ENCODE data around the gene OR4D9. TPM values are rescaled to one million over a fixed set of nuclear protein-coding genes. Genes with fewer than 3 reads are reported as not detected.

The OR4D9 gene
- polyA plus RNA-seq, 1 of the 3 experiments (the other 2 are of a cell fraction) = not detected

- peak; percentile 92 for TF ChIP-seq TEAD4 (IDR thresholded peaks at IDR 0.05; ENCODE audit: borderline replicate concordance, insufficient read depth)
- 0 out of 2 replicates have a peak, but pooled peaks have one; percentile 25 for TF ChIP-seq GABPA (IDR thresholded peaks at IDR 0.05; ENCODE audit: low read depth)
- TF ChIP-seq, protein P1, sequence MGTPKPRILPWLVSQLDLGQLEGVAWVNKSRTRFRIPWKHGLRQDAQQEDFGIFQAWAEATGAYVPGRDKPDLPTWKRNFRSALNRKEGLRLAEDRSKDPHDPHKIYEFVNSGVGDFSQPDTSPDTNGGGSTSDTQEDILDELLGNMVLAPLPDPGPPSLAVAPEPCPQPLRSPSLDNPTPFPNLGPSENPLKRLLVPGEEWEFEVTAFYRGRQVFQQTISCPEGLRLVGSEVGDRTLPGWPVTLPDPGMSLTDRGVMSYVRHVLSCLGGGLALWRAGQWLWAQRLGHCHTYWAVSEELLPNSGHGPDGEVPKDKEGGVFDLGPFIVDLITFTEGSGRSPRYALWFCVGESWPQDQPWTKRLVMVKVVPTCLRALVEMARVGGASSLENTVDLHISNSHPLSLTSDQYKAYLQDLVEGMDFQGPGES (IDR thresholded peaks at IDR 0.05; ENCODE audit: low read depth, low read length) = no peak
- no peak for TF ChIP-seq TCF12 (IDR thresholded peaks at IDR 0.05)
These were observed 45.0 kb downstream of the OR4D9 start (continued) for GRCh38 chr11:59556115-59556916.

DNA sequence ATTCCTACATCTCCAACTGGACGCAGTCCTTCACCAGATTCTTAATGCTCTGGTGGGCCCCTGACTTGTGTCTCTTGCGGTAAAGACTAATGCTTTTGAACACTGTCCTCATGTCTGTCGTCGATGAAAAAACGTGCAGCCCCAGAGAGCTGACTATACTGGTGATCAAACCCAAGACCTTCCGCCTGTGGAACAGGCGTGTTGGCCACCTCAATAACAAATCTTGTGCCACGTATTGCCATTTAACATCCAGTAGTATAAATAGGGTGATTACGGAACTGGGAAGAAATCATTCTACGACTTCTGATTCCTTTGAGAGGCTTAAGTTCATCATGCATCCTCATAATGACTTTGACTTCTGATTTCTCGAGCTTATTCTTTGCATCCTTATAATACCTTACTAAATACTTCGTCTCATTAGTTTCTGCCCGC is 45.6 kb downstream of the OR4D9 start:
- 11% methylated on average over 13 of the region's 13 CpGs for WGBS (ENCODE audit: low lambda C conversion rate)
- peaks cover 54% of the 10 kb centered on the region for H3F3A ChIP-seq (replicated peaks; ENCODE audit: insufficient read depth)
- peak overlapping the region; percentile 62 to 80 for H3K27ac ChIP-seq (ENCODE audit: low read depth in 2 of 2, low read length in 1 of 2)
- peaks cover 0 to 5% of the 10 kb centered on the region in 2 experiments; a peak in 2 of 4 replicates for H3K4me1 ChIP-seq (ENCODE audit: control insufficient read depth in 1 of 2, insufficient read depth in 2 of 2, low read depth in 1 of 2, low read length in 1 of 2)
- ChIA-PET CTCF (interaction anchor here (1.2 kb wide), 1 partner anchor 9 kb away, joined by 6 read pairs; no protein-coding TSS in a partner anchor), POLR2A (no interaction called here)
- peak overlapping the region; percentile 67; the same call in 1 of the 2 replicates for H3K9ac ChIP-seq
- H3K79me2 ChIP-seq (ENCODE audit: insufficient read depth) = no peaks in the 10 kb centered on the region
- peak overlapping the region; percentile 92 for H2AFZ ChIP-seq (ENCODE audit: low read depth)
- 0 out of 2 replicates have a peak, but pooled peaks have one; percentile 5 for TF ChIP-seq MAX (IDR thresholded peaks at IDR 0.05; ENCODE audit: low read depth)
- TF ChIP-seq, protein P2, sequence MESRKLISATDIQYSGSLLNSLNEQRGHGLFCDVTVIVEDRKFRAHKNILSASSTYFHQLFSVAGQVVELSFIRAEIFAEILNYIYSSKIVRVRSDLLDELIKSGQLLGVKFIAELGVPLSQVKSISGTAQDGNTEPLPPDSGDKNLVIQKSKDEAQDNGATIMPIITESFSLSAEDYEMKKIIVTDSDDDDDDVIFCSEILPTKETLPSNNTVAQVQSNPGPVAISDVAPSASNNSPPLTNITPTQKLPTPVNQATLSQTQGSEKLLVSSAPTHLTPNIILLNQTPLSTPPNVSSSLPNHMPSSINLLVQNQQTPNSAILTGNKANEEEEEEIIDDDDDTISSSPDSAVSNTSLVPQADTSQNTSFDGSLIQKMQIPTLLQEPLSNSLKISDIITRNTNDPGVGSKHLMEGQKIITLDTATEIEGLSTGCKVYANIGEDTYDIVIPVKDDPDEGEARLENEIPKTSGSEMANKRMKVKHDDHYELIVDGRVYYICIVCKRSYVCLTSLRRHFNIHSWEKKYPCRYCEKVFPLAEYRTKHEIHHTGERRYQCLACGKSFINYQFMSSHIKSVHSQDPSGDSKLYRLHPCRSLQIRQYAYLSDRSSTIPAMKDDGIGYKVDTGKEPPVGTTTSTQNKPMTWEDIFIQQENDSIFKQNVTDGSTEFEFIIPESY (IDR thresholded peaks at IDR 0.05; ENCODE audit: borderline replicate concordance, low read depth) = no peak
- no peaks in the 10 kb centered on the region for H4K20me1 ChIP-seq (ENCODE audit: insufficient read depth)
- peak overlapping the region; percentile 87 for H3K4me2 ChIP-seq
- DNase-seq = peak; percentile 20
- no peaks in the 10 kb centered on the region for H3K36me3 ChIP-seq (replicated peaks in 1 of 2; ENCODE audit: control insufficient read depth in 1 of 2, insufficient read depth in 2 of 2, low read length in 1 of 2)
- H3K27me3 ChIP-seq (ENCODE audit: insufficient read depth) = no peaks in the 10 kb centered on the region
- H3K9me2 ChIP-seq = no peaks in the 10 kb centered on the region
- H3K4me3 ChIP-seq (ENCODE audit: low read depth in 2 of 2, low read length in 1 of 2) = peak overlapping the region; percentile 61 to 62
- no peaks in the 10 kb centered on the region for H3K9me3 ChIP-seq

GRCh38 chr11:59558270-59558643 is 46.9 kb downstream of the OR4D9 start:
- H3K4me2 ChIP-seq = no peak overlapping the region
- no peak overlapping the region for H3K9ac ChIP-seq
- TF ChIP-seq FOSL2 (IDR thresholded peaks at IDR 0.05; ENCODE audit: borderline replicate concordance, low read depth) = no peak
- no peak for TF ChIP-seq FOXJ3 (CRISPR knock-in tag; IDR thresholded peaks at IDR 0.05)
- TF ChIP-seq USF2 (IDR thresholded peaks at IDR 0.05; ENCODE audit: borderline replicate concordance, low read depth, low read length) = no peak
- no peak for TF ChIP-seq RFX5 (IDR thresholded peaks at IDR 0.05; ENCODE audit: low read length)
- TF ChIP-seq, protein P2 (IDR thresholded peaks at IDR 0.05; ENCODE audit: borderline replicate concordance, low read depth) = no peak
- no peak for TF ChIP-seq RAD21 (IDR thresholded peaks at IDR 0.05; ENCODE audit: low read length)
- no peak for TF ChIP-seq REST (IDR thresholded peaks at IDR 0.05; ENCODE audit: low read depth, low read length)
- TF ChIP-seq ELF1 (IDR thresholded peaks at IDR 0.05) = no peak

More at GRCh38 chr11:59558270-59558643, 46.9 kb downstream of the OR4D9 start:
- Histone ChIP-seq H3K9me3 (no peaks in the 10 kb centered on the region), H3K4me1 (ENCODE audit: control insufficient read depth in 1 of 2, insufficient read depth in 2 of 2, low read depth in 1 of 2, low read length in 1 of 2) (peaks cover 0 to 5% of the 10 kb centered on the region in 2 experiments; a peak in 2 of 4 replicates), H3K36me3 (replicated peaks in 1 of 2; ENCODE audit: control insufficient read depth in 1 of 2, insufficient read depth in 2 of 2, low read length in 1 of 2) (no peaks in the 10 kb centered on the region), H3F3A (replicated peaks; ENCODE audit: insufficient read depth) (peaks cover 50% of the 10 kb centered on the region), H2AFZ (ENCODE audit: low read depth) (peak overlapping the region; percentile 81; the same call in 1 of the 2 replicates), H3K27ac (ENCODE audit: low read depth in 2 of 2, low read length in 1 of 2) (no peak overlapping the region), H3K9me2 (no peaks in the 10 kb centered on the region), H3K27me3 (ENCODE audit: insufficient read depth) (no peaks in the 10 kb centered on the region), H3K4me3 (ENCODE audit: low read depth in 2 of 2, low read length in 1 of 2) (no peak overlapping the region), H4K20me1 (ENCODE audit: insufficient read depth) (no peaks in the 10 kb centered on the region), H3K79me2 (ENCODE audit: insufficient read depth) (no peaks in the 10 kb centered on the region)
- 91% methylated on average over 7 of the region's 7 CpGs for WGBS (ENCODE audit: low lambda C conversion rate)
- POLR2A ChIA-PET = no interaction called here
- CTCF ChIA-PET = no interaction called here
- DNase-seq = no peak
